HEK293 (cell line): ENCODE data around the gene EEF2K.

Source experiments
- KLF10 ChIP-seq: fragments of 450-650 bp; IDR thresholded peaks from 2 replicates; pipeline ENCODE4 v1.5.1; 2018; ENCODE audit warnings: missing biosample characterization, mild to moderate bottlenecking, missing genetic modification characterization
- SCRT1 ChIP-seq: fragments of 450-650 bp; formaldehyde crosslinking; IDR thresholded peaks from 2 replicates; pipeline ENCODE4 v1.5.1; 2016; ENCODE audit warnings: missing biosample characterization, missing genetic modification characterization, borderline replicate concordance
- ZBTB11 ChIP-seq: fragments of 450-650 bp; formaldehyde crosslinking; conservative IDR thresholded peaks from 2 replicates; pipeline ENCODE4 v1.5.1; 2016; ENCODE audit warnings: low read depth, missing biosample characterization, missing genetic modification characterization
- ZBTB48 ChIP-seq: fragments of 450-650 bp; formaldehyde crosslinking; IDR thresholded peaks from 2 replicates; pipeline ENCODE4 v1.5.1; 2016; ENCODE audit warnings: missing biosample characterization, missing genetic modification characterization
- ZBTB6 ChIP-seq: fragments of 450-650 bp; formaldehyde crosslinking; IDR thresholded peaks from 2 replicates; pipeline ENCODE4 v1.5.1; 2017; ENCODE audit warnings: missing biosample characterization, missing genetic modification characterization
- ZIC2 ChIP-seq: fragments of 450-650 bp; formaldehyde crosslinking; IDR thresholded peaks from 2 replicates; pipeline ENCODE4 v1.5.1; 2016; ENCODE audit warnings: missing biosample characterization, missing genetic modification characterization
- ZNF10 ChIP-seq: fragments of 450-650 bp; formaldehyde crosslinking; IDR thresholded peaks from 2 replicates; pipeline ENCODE4 v1.5.1; 2017; ENCODE audit warnings: missing biosample characterization, missing genetic modification characterization
- ZNF138 ChIP-seq: fragments of 450-650 bp; formaldehyde crosslinking; IDR thresholded peaks from 2 replicates; pipeline ENCODE4 v1.5.1; 2016; ENCODE audit warnings: missing biosample characterization, missing genetic modification characterization, borderline replicate concordance
- ZNF23 ChIP-seq: fragments of 450-650 bp; formaldehyde crosslinking; IDR thresholded peaks from 2 replicates; pipeline ENCODE4 v1.5.1; 2016; ENCODE audit warnings: missing biosample characterization, missing genetic modification characterization, borderline replicate concordance
- ZNF239 ChIP-seq: fragments of 450-650 bp; formaldehyde crosslinking; IDR thresholded peaks from 2 replicates; pipeline ENCODE4 v1.5.1; 2016; ENCODE audit warnings: missing biosample characterization, missing genetic modification characterization
- ZNF248 ChIP-seq: fragments of 450-650 bp; formaldehyde crosslinking; IDR thresholded peaks from 2 replicates; pipeline ENCODE4 v1.5.1; 2017; ENCODE audit warnings: missing biosample characterization, missing genetic modification characterization
- ZNF366 ChIP-seq: fragments of 450-650 bp; formaldehyde crosslinking; conservative IDR thresholded peaks from 2 replicates; pipeline ENCODE4 v1.5.1; 2016; ENCODE audit warnings: missing biosample characterization, missing genetic modification characterization
- ZNF426 ChIP-seq: fragments of 450-650 bp; formaldehyde crosslinking; IDR thresholded peaks from 2 replicates; pipeline ENCODE4 v1.5.1; 2017; ENCODE audit warnings: missing biosample characterization, missing genetic modification characterization, mild to moderate bottlenecking, inconsistent platforms, moderate library complexity
- ZNF629 ChIP-seq: fragments of 450-650 bp; formaldehyde crosslinking; IDR thresholded peaks from 2 replicates; pipeline ENCODE4 v1.5.1; 2017; ENCODE audit warnings: missing biosample characterization, missing genetic modification characterization
- ZNF664 ChIP-seq: fragments of 450-650 bp; formaldehyde crosslinking; IDR thresholded peaks from 2 replicates; pipeline ENCODE4 v1.5.1; 2016; ENCODE audit warnings: missing biosample characterization, missing genetic modification characterization
- ZSCAN16 ChIP-seq: fragments of 450-650 bp; formaldehyde crosslinking; IDR thresholded peaks from 2 replicates; pipeline ENCODE4 v1.5.1; 2016; ENCODE audit warnings: missing biosample characterization, missing genetic modification characterization
- TF ChIP-seq, protein P1 (sequence below): fragments of 450-650 bp; formaldehyde crosslinking; IDR thresholded peaks from 2 replicates; pipeline ENCODE4 v1.5.1; 2017; ENCODE audit warnings: missing biosample characterization, missing genetic modification characterization
- TF ChIP-seq, protein P2 (sequence below): fragments of 450-650 bp; formaldehyde crosslinking; IDR thresholded peaks from 2 replicates; pipeline ENCODE4 v1.5.1; 2016; ENCODE audit warnings: missing biosample characterization, missing genetic modification characterization, borderline replicate concordance
- TF ChIP-seq, protein P3 (sequence below): fragments of 450-650 bp; formaldehyde crosslinking; IDR thresholded peaks from 2 replicates; pipeline ENCODE4 v1.5.1; 2016; ENCODE audit warnings: missing biosample characterization, missing genetic modification characterization
- TF ChIP-seq, protein P4 (sequence below): fragments of 450-650 bp; formaldehyde crosslinking; IDR thresholded peaks from 2 replicates; pipeline ENCODE4 v1.5.1; 2016; ENCODE audit warnings: missing biosample characterization, missing genetic modification characterization
- TF ChIP-seq, protein P5 (sequence below): fragments of 450-650 bp; IDR thresholded peaks from 2 replicates; pipeline ENCODE4 v1.5.1; 2018; ENCODE audit warnings: missing biosample characterization, mild to moderate bottlenecking, missing genetic modification characterization

The EEF2K gene

GRCh38 chr16:22232277-22233036 lies 26.4 kb downstream of the EEF2K start (continued):
- peak; percentile 95 for TF ChIP-seq KLF10 (tag by site-specific recombination)
- TF ChIP-seq ZNF239 (tag by site-specific recombination) = no peak
- TF ChIP-seq, protein P1, sequence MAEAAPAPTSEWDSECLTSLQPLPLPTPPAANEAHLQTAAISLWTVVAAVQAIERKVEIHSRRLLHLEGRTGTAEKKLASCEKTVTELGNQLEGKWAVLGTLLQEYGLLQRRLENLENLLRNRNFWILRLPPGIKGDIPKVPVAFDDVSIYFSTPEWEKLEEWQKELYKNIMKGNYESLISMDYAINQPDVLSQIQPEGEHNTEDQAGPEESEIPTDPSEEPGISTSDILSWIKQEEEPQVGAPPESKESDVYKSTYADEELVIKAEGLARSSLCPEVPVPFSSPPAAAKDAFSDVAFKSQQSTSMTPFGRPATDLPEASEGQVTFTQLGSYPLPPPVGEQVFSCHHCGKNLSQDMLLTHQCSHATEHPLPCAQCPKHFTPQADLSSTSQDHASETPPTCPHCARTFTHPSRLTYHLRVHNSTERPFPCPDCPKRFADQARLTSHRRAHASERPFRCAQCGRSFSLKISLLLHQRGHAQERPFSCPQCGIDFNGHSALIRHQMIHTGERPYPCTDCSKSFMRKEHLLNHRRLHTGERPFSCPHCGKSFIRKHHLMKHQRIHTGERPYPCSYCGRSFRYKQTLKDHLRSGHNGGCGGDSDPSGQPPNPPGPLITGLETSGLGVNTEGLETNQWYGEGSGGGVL (tag by site-specific recombination) = peak; percentile 9; the same call in 1 of the 2 replicates
- no peak for TF ChIP-seq ZNF426 (tag by site-specific recombination)
- TF ChIP-seq, protein P2, sequence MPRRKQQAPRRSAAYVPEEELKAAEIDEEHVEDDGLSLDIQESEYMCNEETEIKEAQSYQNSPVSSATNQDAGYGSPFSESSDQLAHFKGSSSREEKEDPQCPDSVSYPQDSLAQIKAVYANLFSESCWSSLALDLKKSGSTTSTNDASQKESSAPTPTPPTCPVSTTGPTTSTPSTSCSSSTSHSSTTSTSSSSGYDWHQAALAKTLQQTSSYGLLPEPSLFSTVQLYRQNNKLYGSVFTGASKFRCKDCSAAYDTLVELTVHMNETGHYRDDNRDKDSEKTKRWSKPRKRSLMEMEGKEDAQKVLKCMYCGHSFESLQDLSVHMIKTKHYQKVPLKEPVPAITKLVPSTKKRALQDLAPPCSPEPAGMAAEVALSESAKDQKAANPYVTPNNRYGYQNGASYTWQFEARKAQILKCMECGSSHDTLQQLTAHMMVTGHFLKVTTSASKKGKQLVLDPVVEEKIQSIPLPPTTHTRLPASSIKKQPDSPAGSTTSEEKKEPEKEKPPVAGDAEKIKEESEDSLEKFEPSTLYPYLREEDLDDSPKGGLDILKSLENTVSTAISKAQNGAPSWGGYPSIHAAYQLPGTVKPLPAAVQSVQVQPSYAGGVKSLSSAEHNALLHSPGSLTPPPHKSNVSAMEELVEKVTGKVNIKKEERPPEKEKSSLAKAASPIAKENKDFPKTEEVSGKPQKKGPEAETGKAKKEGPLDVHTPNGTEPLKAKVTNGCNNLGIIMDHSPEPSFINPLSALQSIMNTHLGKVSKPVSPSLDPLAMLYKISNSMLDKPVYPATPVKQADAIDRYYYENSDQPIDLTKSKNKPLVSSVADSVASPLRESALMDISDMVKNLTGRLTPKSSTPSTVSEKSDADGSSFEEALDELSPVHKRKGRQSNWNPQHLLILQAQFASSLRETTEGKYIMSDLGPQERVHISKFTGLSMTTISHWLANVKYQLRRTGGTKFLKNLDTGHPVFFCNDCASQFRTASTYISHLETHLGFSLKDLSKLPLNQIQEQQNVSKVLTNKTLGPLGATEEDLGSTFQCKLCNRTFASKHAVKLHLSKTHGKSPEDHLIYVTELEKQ (tag by site-specific recombination) = peak; percentile 95
- TF ChIP-seq, protein P3, sequence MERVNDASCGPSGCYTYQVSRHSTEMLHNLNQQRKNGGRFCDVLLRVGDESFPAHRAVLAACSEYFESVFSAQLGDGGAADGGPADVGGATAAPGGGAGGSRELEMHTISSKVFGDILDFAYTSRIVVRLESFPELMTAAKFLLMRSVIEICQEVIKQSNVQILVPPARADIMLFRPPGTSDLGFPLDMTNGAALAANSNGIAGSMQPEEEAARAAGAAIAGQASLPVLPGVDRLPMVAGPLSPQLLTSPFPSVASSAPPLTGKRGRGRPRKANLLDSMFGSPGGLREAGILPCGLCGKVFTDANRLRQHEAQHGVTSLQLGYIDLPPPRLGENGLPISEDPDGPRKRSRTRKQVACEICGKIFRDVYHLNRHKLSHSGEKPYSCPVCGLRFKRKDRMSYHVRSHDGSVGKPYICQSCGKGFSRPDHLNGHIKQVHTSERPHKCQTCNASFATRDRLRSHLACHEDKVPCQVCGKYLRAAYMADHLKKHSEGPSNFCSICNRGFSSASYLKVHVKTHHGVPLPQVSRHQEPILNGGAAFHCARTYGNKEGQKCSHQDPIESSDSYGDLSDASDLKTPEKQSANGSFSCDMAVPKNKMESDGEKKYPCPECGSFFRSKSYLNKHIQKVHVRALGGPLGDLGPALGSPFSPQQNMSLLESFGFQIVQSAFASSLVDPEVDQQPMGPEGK (tag by site-specific recombination) = peak; percentile 80
- peak; percentile 21; the same call in 1 of the 2 replicates for TF ChIP-seq ZNF664 (tag by site-specific recombination)
- TF ChIP-seq ZSCAN16 (tag by site-specific recombination) = peak; percentile 79; the same call in 1 of the 2 replicates
- TF ChIP-seq, protein P4, sequence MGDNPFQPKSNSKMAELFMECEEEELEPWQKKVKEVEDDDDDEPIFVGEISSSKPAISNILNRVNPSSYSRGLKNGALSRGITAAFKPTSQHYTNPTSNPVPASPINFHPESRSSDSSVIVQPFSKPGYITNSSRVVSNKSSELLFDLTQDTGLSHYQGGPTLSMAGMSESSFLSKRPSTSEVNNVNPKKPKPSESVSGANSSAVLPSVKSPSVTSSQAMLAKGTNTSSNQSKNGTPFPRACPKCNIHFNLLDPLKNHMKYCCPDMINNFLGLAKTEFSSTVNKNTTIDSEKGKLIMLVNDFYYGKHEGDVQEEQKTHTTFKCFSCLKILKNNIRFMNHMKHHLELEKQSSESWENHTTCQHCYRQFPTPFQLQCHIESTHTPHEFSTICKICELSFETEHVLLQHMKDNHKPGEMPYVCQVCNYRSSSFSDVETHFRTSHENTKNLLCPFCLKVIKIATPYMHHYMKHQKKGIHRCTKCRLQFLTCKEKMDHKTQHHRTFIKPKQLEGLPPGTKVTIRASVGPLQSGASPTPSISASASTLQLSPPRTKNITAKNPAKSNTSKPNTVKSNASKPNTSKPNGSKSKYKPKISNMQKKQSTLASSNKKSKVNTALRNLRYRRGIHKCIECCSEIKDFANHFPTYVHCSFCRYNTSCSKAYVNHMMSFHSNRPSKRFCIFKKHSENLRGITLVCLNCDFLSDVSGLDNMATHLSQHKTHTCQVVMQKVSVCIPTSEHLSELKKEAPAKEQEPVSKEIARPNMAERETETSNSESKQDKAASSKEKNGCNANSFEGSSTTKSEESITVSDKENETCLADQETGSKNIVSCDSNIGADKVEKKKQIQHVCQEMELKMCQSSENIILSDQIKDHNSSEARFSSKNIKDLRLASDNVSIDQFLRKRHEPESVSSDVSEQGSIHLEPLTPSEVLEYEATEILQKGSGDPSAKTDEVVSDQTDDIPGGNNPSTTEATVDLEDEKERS (tag by site-specific recombination) = no peak
- no peak for TF ChIP-seq ZNF248 (tag by site-specific recombination)
- TF ChIP-seq, protein P5, sequence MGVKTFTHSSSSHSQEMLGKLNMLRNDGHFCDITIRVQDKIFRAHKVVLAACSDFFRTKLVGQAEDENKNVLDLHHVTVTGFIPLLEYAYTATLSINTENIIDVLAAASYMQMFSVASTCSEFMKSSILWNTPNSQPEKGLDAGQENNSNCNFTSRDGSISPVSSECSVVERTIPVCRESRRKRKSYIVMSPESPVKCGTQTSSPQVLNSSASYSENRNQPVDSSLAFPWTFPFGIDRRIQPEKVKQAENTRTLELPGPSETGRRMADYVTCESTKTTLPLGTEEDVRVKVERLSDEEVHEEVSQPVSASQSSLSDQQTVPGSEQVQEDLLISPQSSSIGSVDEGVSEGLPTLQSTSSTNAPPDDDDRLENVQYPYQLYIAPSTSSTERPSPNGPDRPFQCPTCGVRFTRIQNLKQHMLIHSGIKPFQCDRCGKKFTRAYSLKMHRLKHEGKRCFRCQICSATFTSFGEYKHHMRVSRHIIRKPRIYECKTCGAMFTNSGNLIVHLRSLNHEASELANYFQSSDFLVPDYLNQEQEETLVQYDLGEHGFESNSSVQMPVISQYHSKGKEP (tag by site-specific recombination) = peak; percentile 62; the same call in 1 of the 2 replicates
- TF ChIP-seq ZNF23 = no peak
- TF ChIP-seq ZNF10 = peak; percentile 72
- 0 out of 2 replicates have a peak, but pooled peaks have one; percentile 17 for TF ChIP-seq ZBTB48 (tag by site-specific recombination)
- 0 out of 2 replicates have a peak, but pooled peaks have one; percentile 24 for TF ChIP-seq ZBTB11
- TF ChIP-seq ZBTB6 (tag by site-specific recombination) = peak; percentile 98
- peak; percentile 83; the same call in 1 of the 2 replicates for TF ChIP-seq ZNF366
- peak; percentile 97 for TF ChIP-seq ZIC2
- TF ChIP-seq ZNF138 = no peak
- peak; percentile 86 for TF ChIP-seq ZNF629 (tag by site-specific recombination)
- peak; percentile 73; the same call in 1 of the 2 replicates for TF ChIP-seq SCRT1 (tag by site-specific recombination)
